GM12864 (cell line): Measurements from ENCODE around the gene ENTPD7.
"Not testable (repeated sequence)": the region's sequence is repeated elsewhere in the genome, so short reads cannot be mapped to it uniquely, and the experiment has no call there.

ENCODE experiments used
- DNase-seq: peaks from one replicate; pipeline ENCODE4 v3.0.0-alpha.2; 2011; ENCODE audit warnings: low read depth
- H3K4me3 ChIP-seq: 2 replicates; pipeline ENCODE4 v1.5.1; 2011; ENCODE audit warnings: mild to moderate bottlenecking, low read depth, low read length, control low read depth
- TF ChIP-seq, protein P1 (sequence below): IDR thresholded peaks from 2 replicates; pipeline ENCODE4 v1.5.1; 2011; ENCODE audit warnings: low read depth, mild to moderate bottlenecking, moderate library complexity, low read length, control low read depth, inconsistent platforms; ENCODE audit errors: missing control alignments

Gene ENTPD7

DNA sequence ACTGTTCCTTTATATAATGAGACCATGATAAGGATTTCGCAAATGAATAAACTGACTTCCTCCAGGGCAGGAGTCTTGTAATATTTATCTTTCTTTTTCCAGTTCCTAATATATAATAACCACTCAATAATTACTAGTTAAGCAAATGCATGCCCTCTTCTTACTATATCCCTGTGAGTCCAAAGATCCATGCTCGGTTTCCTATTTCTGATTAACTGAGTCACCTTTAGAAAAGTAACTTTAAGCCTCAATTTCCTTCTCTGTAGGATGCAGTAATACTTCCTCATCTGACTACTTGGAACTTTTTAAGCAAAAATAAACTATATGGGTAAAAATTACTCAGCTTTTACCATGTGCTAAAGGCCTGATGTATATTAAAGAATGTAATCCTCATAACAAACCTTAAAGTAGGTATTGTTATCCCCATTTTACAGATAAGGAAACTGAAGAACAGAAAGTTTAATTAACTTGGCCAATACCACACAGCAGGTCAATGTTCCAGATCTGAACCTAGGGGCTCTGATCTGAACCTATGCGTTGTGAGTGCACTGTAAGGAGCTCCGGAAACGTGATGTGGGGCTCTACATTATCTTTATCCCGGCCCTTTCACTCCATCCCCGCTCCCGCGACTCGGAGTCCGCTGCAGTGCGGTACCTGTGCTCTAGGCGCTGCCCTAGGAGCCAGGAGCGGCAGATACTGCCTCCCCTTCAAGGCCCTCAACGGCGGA lies 72.2 kb downstream of the ENTPD7 start:
- TF ChIP-seq, protein P1, sequence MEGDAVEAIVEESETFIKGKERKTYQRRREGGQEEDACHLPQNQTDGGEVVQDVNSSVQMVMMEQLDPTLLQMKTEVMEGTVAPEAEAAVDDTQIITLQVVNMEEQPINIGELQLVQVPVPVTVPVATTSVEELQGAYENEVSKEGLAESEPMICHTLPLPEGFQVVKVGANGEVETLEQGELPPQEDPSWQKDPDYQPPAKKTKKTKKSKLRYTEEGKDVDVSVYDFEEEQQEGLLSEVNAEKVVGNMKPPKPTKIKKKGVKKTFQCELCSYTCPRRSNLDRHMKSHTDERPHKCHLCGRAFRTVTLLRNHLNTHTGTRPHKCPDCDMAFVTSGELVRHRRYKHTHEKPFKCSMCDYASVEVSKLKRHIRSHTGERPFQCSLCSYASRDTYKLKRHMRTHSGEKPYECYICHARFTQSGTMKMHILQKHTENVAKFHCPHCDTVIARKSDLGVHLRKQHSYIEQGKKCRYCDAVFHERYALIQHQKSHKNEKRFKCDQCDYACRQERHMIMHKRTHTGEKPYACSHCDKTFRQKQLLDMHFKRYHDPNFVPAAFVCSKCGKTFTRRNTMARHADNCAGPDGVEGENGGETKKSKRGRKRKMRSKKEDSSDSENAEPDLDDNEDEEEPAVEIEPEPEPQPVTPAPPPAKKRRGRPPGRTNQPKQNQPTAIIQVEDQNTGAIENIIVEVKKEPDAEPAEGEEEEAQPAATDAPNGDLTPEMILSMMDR = peak; percentile 38
- no peak for DNase-seq
- H3K4me3 ChIP-seq = peak overlapping the region; percentile 81

DNA sequence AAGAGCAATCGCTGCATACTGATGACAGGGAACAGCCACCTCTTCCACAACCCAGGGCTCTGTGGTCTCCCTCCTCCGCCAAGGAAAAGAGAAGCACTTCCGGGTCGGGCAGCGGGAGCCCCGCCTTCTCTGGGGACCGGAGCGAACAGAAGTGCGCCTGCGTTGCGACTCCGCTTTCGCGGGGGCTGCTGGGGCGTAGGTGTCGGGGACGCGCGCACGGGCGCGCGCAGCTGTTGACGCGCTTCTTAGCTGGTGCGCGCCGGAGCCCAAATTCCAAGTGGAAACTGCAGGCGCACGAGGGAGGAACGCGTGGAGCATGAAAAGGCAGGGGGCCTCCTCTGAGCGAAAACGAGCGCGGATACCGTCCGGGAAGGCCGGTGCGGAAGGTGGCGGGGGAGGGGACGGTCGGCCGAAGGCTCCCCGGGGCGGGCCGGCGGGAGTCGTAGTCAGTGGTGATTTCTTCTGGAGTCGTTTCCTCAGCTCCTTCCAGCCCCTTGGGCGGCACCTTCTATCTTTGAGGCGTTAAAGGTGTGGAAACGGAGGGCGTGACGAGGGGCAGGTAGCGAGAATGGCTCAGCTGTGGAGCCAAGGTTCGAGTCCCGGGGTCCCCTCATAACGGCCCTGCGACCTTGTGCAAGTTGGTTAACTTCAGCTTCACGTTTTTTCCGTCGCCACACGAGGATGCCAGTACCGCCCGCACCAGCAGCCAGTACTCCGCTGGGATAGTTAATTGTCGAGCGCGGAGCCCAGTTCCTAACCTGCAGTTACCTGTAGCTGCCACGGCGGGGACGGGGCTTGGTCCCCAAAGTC lies 72.9 kb downstream of the ENTPD7 start, which contains the start of the genes COX15 and CUTC:
Gene COX15, minus strand, starts transcription at position 95 of the 810 bp plus-strand sequence. Its CDS starts 78 bp downstream, at position 17.
Gene CUTC, plus strand, starts transcription at position 202 of the 810 bp plus-strand sequence. Its CDS starts 115 bp downstream, at position 317.
- TF ChIP-seq, protein P1 = peak; percentile 65
- peak; percentile 86 for DNase-seq
- peak within 1 kb of the TSS; percentile 81 for H3K4me3 ChIP-seq

DNA sequence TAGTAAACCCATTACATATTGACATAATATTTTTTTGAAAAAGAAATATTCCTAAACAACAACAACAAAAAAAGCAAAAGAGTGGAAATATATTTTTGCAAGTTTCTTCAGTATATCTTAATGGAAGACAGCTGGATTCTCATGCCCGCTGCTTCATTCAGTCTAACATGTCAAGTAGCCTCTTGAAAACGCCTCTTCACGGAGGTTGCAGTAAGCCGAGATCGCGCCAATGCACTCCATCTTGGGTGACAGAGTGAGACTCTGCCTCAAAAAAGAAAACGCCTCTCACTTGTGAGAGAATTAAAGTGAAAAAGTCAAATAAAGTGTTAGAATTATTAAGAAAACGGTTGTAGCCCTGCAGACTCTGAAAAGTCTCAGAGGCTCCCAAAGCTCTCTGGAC lies 74.1 kb downstream of the ENTPD7 start:
- H3K4me3 ChIP-seq = peak overlapping the region; percentile 81; the same call in 1 of the 2 replicates
- TF ChIP-seq, protein P1 = no peak
- no peak for DNase-seq

DNA sequence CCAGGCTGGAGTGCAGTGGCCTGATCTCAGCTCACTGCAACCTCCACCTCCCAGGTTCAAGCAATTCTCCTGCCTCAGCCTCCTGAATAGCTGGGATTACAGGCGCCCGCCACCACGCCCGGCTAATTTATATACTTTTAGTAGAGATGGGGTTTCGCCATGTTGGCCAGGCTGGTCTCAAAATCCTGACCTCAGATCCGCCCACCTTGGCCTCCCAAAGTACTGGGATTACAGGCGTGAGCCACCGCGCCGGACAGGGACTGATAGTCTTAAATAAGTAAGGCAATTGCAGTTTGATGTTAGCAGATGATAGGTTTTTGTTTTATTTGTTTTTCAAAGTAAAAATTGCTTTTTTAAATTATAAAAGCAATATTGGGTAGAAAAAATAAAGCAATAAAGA lies 74.8 kb downstream of the ENTPD7 start:
- DNase-seq, H3K4me3 ChIP-seq: not testable (repeated sequence)

DNA sequence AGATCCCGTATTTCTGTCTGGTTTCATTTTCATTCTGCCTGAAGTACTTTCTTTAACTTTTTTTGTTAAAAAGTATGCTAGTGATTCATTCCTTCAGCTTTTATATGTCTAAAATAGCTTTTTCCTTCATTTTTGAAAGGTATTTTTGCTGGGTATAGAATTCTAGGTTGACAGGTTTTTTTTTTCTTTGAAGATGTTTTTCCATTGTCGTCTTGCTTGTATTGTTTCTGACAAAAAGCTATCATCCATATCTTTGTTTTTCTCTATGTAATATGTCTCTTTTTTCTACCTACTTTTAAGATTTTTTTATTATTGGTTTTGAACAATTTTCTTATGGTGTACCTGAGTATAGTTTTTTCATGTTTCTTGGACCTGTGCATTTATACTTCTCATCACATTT lies 81.0 kb downstream of the ENTPD7 start:
- DNase-seq = no peak
- no peak overlapping the region for H3K4me3 ChIP-seq
- TF ChIP-seq, protein P1 = no peak

DNA sequence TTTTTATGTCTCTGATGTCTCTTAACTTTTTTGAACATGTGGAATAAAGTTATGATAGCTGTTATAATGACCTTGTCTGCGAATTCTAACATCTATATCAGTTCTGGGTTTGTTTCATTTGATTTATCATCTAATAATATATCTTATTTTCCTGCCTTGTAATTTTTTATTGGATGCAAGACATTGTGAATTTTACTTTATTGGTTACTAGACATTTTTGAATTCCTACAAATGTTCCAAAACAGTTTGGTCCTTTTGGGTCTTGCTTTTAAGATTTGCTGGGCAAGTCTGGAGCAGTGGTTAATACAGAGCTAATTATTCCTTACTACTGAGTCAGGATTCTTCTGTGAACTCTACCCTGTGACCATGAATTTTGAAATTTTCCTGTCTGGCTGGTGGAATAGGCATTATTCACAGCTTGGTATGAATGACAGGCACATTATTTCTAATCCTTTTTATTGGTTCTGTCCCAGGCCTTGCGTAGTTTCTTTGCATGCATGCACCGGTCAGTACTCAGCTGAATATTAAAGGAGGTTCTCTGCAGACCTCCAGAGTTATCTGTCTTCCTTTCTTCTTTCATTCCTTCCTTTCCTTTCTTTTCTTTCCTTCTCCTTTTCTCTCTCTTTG lies 81.7 kb downstream of the ENTPD7 start:
- TF ChIP-seq, protein P1 = no peak
- no peak for DNase-seq
- H3K4me3 ChIP-seq = no peak overlapping the region

DNA sequence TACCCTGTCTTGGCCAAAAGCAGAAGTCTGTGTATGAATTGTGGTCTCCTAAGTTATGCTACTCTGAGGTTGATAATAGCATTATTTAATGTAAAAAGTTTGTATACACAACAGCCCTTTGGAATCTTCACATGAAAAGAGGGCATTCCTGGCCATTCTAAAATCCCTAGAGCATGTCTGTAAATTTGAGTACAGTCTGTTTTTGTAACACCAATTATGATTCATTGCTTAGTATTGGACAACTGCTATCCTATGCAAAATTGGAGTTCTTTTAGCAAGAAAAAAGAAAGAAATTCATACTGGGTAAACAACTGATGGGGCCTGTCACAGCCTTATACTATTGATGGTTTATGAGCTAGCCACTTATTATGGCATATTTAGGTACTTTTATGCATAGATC lies 82.9 kb downstream of the ENTPD7 start:
- TF ChIP-seq, protein P1 = no peak
- no peak overlapping the region for H3K4me3 ChIP-seq
- DNase-seq = no peak
